H9 (cell line): ENCODE data around the gene SELENBP1. TPM values are rescaled to one million over a fixed set of nuclear protein-coding genes. Genes with fewer than 3 reads are reported as not detected.

ENCODE experiments used
- DNase-seq: peaks from one replicate; pipeline ENCODE4 v3.0.0-alpha.2; 2017
- H2AFZ ChIP-seq: one replicate; pipeline ENCODE4 v1.6.1; 2013; ENCODE audit warnings: mild to moderate bottlenecking, low read length, control low read depth, moderate library complexity
- H2AK5ac ChIP-seq: 2 replicates; pipeline ENCODE4 v1.6.1; 2013; ENCODE audit warnings: low read length, control low read depth, mixed read lengths; ENCODE audit not compliant: insufficient read length
- H2BK120ac ChIP-seq: one replicate; pipeline ENCODE4 v1.6.1; 2013; ENCODE audit warnings: low read depth, mild to moderate bottlenecking, low read length, control low read depth, inconsistent platforms; ENCODE audit not compliant: poor library complexity, severe bottlenecking
- H2BK12ac ChIP-seq: 2 replicates; pipeline ENCODE4 v1.6.1; 2013; ENCODE audit warnings: low read length, control low read depth, mixed read lengths, low read depth; ENCODE audit not compliant: insufficient read length
- H2BK15ac ChIP-seq: 2 replicates; pipeline ENCODE4 v1.6.1; 2013; ENCODE audit warnings: low read depth, low read length, control low read depth
- H2BK20ac ChIP-seq: one replicate; pipeline ENCODE4 v1.6.1; 2013; ENCODE audit warnings: low read depth, mild to moderate bottlenecking, low read length, control low read depth, inconsistent platforms; ENCODE audit not compliant: poor library complexity, severe bottlenecking
- H2BK5ac ChIP-seq: 2 replicates; pipeline ENCODE4 v1.6.1; 2013; ENCODE audit warnings: low read length, control low read depth, mixed read lengths; ENCODE audit not compliant: insufficient read length
- H3K14ac ChIP-seq: 2 replicates; pipeline ENCODE4 v1.6.1; 2013; ENCODE audit warnings: low read length, control low read depth; ENCODE audit not compliant: insufficient read depth
- H3K18ac ChIP-seq: 2 replicates; pipeline ENCODE4 v1.6.1; 2013; ENCODE audit warnings: low read depth, mild to moderate bottlenecking, mixed read lengths, low read length, control low read depth; ENCODE audit not compliant: insufficient read length
- H3K23ac ChIP-seq: 2 replicates; pipeline ENCODE4 v1.6.1; 2013; ENCODE audit warnings: low read length, control low read depth, mixed read lengths, low read depth; ENCODE audit not compliant: insufficient read length
- H3K23me2 ChIP-seq: 2 replicates; pipeline ENCODE4 v1.6.1; 2013; ENCODE audit warnings: low read depth, mild to moderate bottlenecking, mixed read lengths, low read length, control low read depth; ENCODE audit not compliant: insufficient read length, poor library complexity, severe bottlenecking
- H3K27ac ChIP-seq: 2 replicates; pipeline ENCODE4 v1.5.1; 2013; ENCODE audit warnings: low read length, control low read depth, mixed read lengths, low read depth; ENCODE audit not compliant: insufficient read length
- H3K27me3 ChIP-seq: 2 replicates; pipeline ENCODE4 v1.6.1; 2013; ENCODE audit warnings: low read length, control low read depth, inconsistent platforms; ENCODE audit not compliant: insufficient read depth
- H3K4ac ChIP-seq: 2 replicates; pipeline ENCODE4 v1.6.1; 2013; ENCODE audit warnings: low read depth, mild to moderate bottlenecking, control low read depth, inconsistent platforms, low read length, moderate library complexity
- H3K4me1 ChIP-seq: 2 replicates; pipeline ENCODE4 v1.6.1; 2013; ENCODE audit warnings: low read length, control low read depth, inconsistent platforms; ENCODE audit not compliant: insufficient read depth
- H3K4me2 ChIP-seq: 2 replicates; pipeline ENCODE4 v1.6.1; 2013; ENCODE audit warnings: low read length, control low read depth, mixed read lengths; ENCODE audit not compliant: insufficient read length, insufficient read depth
- H3K56ac ChIP-seq: 2 replicates; pipeline ENCODE4 v1.6.1; 2013; ENCODE audit warnings: low read depth, mild to moderate bottlenecking, mixed read lengths, low read length, control low read depth; ENCODE audit not compliant: insufficient read length
- H3K79me1 ChIP-seq: 2 replicates; pipeline ENCODE4 v1.6.1; 2013; ENCODE audit warnings: low read depth, mild to moderate bottlenecking, moderate library complexity, low read length, control low read depth, inconsistent platforms; ENCODE audit not compliant: insufficient read depth, poor library complexity, severe bottlenecking
- H3K79me2 ChIP-seq: 2 replicates; pipeline ENCODE4 v1.6.1; 2013; ENCODE audit warnings: low read length, control low read depth, inconsistent platforms; ENCODE audit not compliant: insufficient read depth
- H3K9ac ChIP-seq: 2 replicates; pipeline ENCODE4 v1.6.1; 2013; ENCODE audit warnings: low read length, control low read depth, mixed read lengths; ENCODE audit not compliant: insufficient read length; ENCODE audit errors: extremely low read depth
- H3K9me3 ChIP-seq: one replicate; pipeline ENCODE4 v1.6.1; 2013; ENCODE audit warnings: low read depth, low read length, inconsistent platforms; ENCODE audit not compliant: control insufficient read depth
- H3T11ph ChIP-seq: one replicate; pipeline ENCODE4 v1.6.1; 2013; ENCODE audit warnings: mild to moderate bottlenecking, low read length, control low read depth, inconsistent platforms
- H4K20me1 ChIP-seq: one replicate; pipeline ENCODE4 v1.6.1; 2013; ENCODE audit not compliant: control insufficient read depth, insufficient read length, insufficient read depth
- H4K5ac ChIP-seq: 2 replicates; pipeline ENCODE4 v1.6.1; 2013; ENCODE audit warnings: low read depth, mild to moderate bottlenecking, mixed read lengths, low read length, control low read depth; ENCODE audit not compliant: insufficient read length
- H4K8ac ChIP-seq: replicated peaks from 2 replicates; pipeline ENCODE4 v1.6.1; 2013; ENCODE audit warnings: low read length, control low read depth, mixed read lengths, low read depth; ENCODE audit not compliant: insufficient read length
- H4K91ac ChIP-seq: 2 replicates; pipeline ENCODE4 v1.6.1; 2013; ENCODE audit warnings: low read depth, mild to moderate bottlenecking, moderate library complexity, mixed read lengths, low read length, control low read depth; ENCODE audit not compliant: insufficient read length
- H3K27ac Mint-ChIP-seq, 3 experiments: 2 replicates in 2 of 3; 3 replicates in 1 of 3; pipeline ENCODE4 v1.8.0; 2020 to 2021; ENCODE audit warnings: mixed read lengths in 3 of 3, mild to moderate bottlenecking in 1 of 3, moderate library complexity in 1 of 3
- H3K27me3 Mint-ChIP-seq: 2 replicates; pipeline ENCODE4 v1.8.0; 2021; ENCODE audit warnings: low read depth, mild to moderate bottlenecking, moderate library complexity, mixed read lengths
- H3K36me3 Mint-ChIP-seq, 3 experiments: 2 replicates in 2 of 3; 3 replicates in 1 of 3; pipeline ENCODE4 v1.8.0; 2020 to 2021; ENCODE audit warnings: low read depth in 3 of 3, mixed read lengths in 3 of 3; ENCODE audit not compliant: insufficient read depth in 1 of 3
- H3K4me1 Mint-ChIP-seq, 2 experiments: 2 replicates each; pipeline ENCODE4 v1.8.0; 2020; ENCODE audit warnings: mixed read lengths in 2 of 2
- H3K4me3 Mint-ChIP-seq, 2 experiments: 2 replicates in 1 of 2; 3 replicates in 1 of 2; pipeline ENCODE4 v1.8.0; 2020 to 2021; ENCODE audit warnings: mild to moderate bottlenecking in 2 of 2, mixed read lengths in 2 of 2, moderate library complexity in 1 of 2
- H3K9me3 Mint-ChIP-seq, 2 experiments: 2 replicates in 1 of 2; 3 replicates in 1 of 2; pipeline ENCODE4 v1.8.0; 2020; ENCODE audit warnings: mild to moderate bottlenecking in 2 of 2, mixed read lengths in 2 of 2, moderate library complexity in 1 of 2
- WGBS: extraction: QIAGEN DNeasy Blood & Tissue Kit; methylation state at CpG from one replicate; pipeline ENCODE4 v1.1.7; 2013; ENCODE audit warnings: missing lambda C conversion rate, low lambda C conversion rate, mixed read lengths; ENCODE audit not compliant: insufficient read length; ENCODE audit errors: extremely low coverage; 5-methylcytosine and 5-hydroxymethylcytosine counted together
- total RNA-seq: library from RNA; stranded (reverse); gene quantifications from 2 replicates; pipeline ENCODE4 v1.2.1, GENCODE V29; 2021
- TF ChIP-seq, protein P1 (sequence below): fragments of 200-600 bp; sonication (generic); conservative IDR thresholded peaks from 3 replicates; pipeline ENCODE4 v1.8.0; 2021; ENCODE audit warnings: antibody characterized with exemption, mild to moderate bottlenecking

The SELENBP1 gene
- total RNA-seq, 1 experiment from 2014 or later, result 14.2 TPM

- no peak for DNase-seq
- no CpG with 5 or more reads among the region's 4 CpGs for WGBS
- Histone ChIP-seq H3K4me2 (no peak overlapping the region), H4K91ac (no peak overlapping the region), H3K14ac (no peak overlapping the region; the same call in 1 of the 2 replicates), H2BK12ac (no peak overlapping the region), H4K5ac (no peak overlapping the region), H3K9me3 (no peaks in the 10 kb centered on the region), H3K56ac (no peak overlapping the region), H3K27ac (no peak overlapping the region), H2BK15ac (no peak overlapping the region), H3K9ac (no peak overlapping the region), H3K23ac (no peak overlapping the region), H3K4ac (no peak overlapping the region), H2BK120ac (no peak overlapping the region), H4K20me1 (no peaks in the 10 kb centered on the region), H3K23me2 (no peaks in the 10 kb centered on the region), H3K79me1 (no peaks in the 10 kb centered on the region), H2BK20ac (no peak overlapping the region), H3K27me3 (no peaks in the 10 kb centered on the region), H2AK5ac (no peak overlapping the region), H2AFZ (no peak overlapping the region), H3K18ac (no peak overlapping the region), H4K8ac (no peak overlapping the region), H3T11ph (no peak overlapping the region), H3K4me1 (no peaks in the 10 kb centered on the region), H3K79me2 (no peaks in the 10 kb centered on the region), H2BK5ac (no peak overlapping the region)
- no peaks in the 10 kb centered on the region for H3K4me1 Mint-ChIP-seq
- H3K36me3 Mint-ChIP-seq, result peaks cover 25 to 44% (median 40%) of the 10 kb centered on the region in 3 experiments
- H3K4me3 Mint-ChIP-seq, result no peak overlapping the region
- peaks cover 29% of the 10 kb centered on the region in 2 experiments for H3K9me3 Mint-ChIP-seq
- H3K27me3 Mint-ChIP-seq, result no peaks in the 10 kb centered on the region; the same call in 1 of the 2 replicates
- TF ChIP-seq, protein P1, sequence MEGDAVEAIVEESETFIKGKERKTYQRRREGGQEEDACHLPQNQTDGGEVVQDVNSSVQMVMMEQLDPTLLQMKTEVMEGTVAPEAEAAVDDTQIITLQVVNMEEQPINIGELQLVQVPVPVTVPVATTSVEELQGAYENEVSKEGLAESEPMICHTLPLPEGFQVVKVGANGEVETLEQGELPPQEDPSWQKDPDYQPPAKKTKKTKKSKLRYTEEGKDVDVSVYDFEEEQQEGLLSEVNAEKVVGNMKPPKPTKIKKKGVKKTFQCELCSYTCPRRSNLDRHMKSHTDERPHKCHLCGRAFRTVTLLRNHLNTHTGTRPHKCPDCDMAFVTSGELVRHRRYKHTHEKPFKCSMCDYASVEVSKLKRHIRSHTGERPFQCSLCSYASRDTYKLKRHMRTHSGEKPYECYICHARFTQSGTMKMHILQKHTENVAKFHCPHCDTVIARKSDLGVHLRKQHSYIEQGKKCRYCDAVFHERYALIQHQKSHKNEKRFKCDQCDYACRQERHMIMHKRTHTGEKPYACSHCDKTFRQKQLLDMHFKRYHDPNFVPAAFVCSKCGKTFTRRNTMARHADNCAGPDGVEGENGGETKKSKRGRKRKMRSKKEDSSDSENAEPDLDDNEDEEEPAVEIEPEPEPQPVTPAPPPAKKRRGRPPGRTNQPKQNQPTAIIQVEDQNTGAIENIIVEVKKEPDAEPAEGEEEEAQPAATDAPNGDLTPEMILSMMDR, result peak; percentile 36; the same call in 1 of the 3 replicates
- H3K27ac Mint-ChIP-seq, result peak overlapping the region in 1 of 3 experiments; percentile 1; a peak in 1 of 7 replicates
Observed at GRCh38 chr1:151364996-151365395, 7.5 kb downstream of the SELENBP1 start.
